Stimulated activated CD4-positive, alpha-beta T cell treated with anti-CD3 and anti-CD28 coated beads, Interleukin-2, amount 100 ng/mL, for 24 hours (primary cell): ENCODE measurements around the gene CD82.

ENCODE experiments used
- DNase-seq, 2 donors: peaks; one replicate each; pipeline ENCODE4 v3.0.0-alpha.2; 2020

The CD82 gene

GRCh38 chr11:44565211-44565952 is at the start of gene CD82:
Gene CD82 (plus strand): TSS chr11:44565663. CDS start chr11:44594663, 29,000 bp downstream.
- peak; percentile 99 to 100 for DNase-seq

GRCh38 chr11:44516688-44517507 is 48.6 kb upstream of the CD82 start:
- DNase-seq, result no peak

- DNase-seq, result no peak
These were observed 47.9 kb upstream of the CD82 start for GRCh38 chr11:44517541-44517940.

GRCh38 chr11:44518968-44519550 is 46.4 kb upstream of the CD82 start:
- DNase-seq, result no peak

GRCh38 chr11:44519989-44520737 is 45.3 kb upstream of the CD82 start:
- DNase-seq, result no peak

GRCh38 chr11:44521148-44521547 is 44.3 kb upstream of the CD82 start:
- no peak for DNase-seq

GRCh38 chr11:44522294-44522693 is 43.2 kb upstream of the CD82 start:
- DNase-seq, result no peak

- DNase-seq, result no peak
These were observed 41.1 kb upstream of the CD82 start for GRCh38 chr11:44524346-44524745.

GRCh38 chr11:44524751-44525201 is 40.7 kb upstream of the CD82 start:
- DNase-seq, result no peak

GRCh38 chr11:44525473-44526252 is 39.8 kb upstream of the CD82 start:
- DNase-seq, result no peak

- DNase-seq, result no peak
These were observed 39.0 kb upstream of the CD82 start for GRCh38 chr11:44526438-44526837.

GRCh38 chr11:44527476-44527875 is 38.0 kb upstream of the CD82 start:
- DNase-seq, result no peak

GRCh38 chr11:44528103-44528502 is 37.4 kb upstream of the CD82 start:
- DNase-seq, result no peak

- DNase-seq, result no peak
These were observed 36.9 kb upstream of the CD82 start for GRCh38 chr11:44528581-44528980.

GRCh38 chr11:44529895-44530412 is 35.5 kb upstream of the CD82 start:
- no peak for DNase-seq

GRCh38 chr11:44530413-44531115 is 34.9 kb upstream of the CD82 start:
- DNase-seq, result no peak

- no peak for DNase-seq
These were observed 34.4 kb upstream of the CD82 start for GRCh38 chr11:44531116-44531504.

GRCh38 chr11:44531636-44532035 is 33.8 kb upstream of the CD82 start:
- DNase-seq, result no peak

GRCh38 chr11:44532809-44533208 is 32.7 kb upstream of the CD82 start:
- DNase-seq, result no peak

- no peak for DNase-seq
These were observed 31.3 kb upstream of the CD82 start for GRCh38 chr11:44533921-44534711.
